GM15510 (cell line): ENCODE measurements around the gene CCDC66.

ENCODE experiments used
- POLR2A ChIP-seq: IDR thresholded peaks from 3 replicates; pipeline ENCODE4 v1.6.1; 2011; ENCODE audit warnings: borderline replicate concordance; ENCODE audit not compliant: insufficient read length; ENCODE audit errors: extremely low read depth

CCDC66 gene

GRCh38 chr3:56556908-56557830 lies at the start of gene CCDC66:
Gene CCDC66, plus strand, starts transcription at chr3:56557175. Its CDS starts 68 bp downstream, at chr3:56557243.
- TF ChIP-seq POLR2A: peak; percentile 90

DNA sequence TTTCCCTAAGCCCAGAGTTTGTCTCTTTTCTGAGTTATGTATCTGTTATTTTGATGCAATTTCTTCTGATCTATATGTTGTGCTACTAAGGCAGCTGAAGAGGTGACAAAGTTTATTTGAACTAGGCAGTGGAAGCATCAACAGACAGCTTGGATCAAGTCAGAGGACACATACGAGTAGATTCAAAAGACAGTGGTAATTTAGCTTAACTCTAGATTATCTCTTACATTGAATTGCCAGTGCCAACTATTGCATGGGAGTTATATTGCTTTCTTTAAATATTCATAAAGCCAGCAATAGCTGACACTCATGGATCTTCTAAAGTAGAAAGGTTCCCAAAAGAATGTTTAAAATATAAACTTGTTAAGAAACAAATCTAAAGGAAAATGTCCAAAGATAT lies 37.3 kb upstream of the CCDC66 start:
- no peak for TF ChIP-seq POLR2A

- TF ChIP-seq POLR2A: no peak
These were observed 34.6 kb upstream of the CCDC66 start for GRCh38 chr3:56522374-56522773.

DNA sequence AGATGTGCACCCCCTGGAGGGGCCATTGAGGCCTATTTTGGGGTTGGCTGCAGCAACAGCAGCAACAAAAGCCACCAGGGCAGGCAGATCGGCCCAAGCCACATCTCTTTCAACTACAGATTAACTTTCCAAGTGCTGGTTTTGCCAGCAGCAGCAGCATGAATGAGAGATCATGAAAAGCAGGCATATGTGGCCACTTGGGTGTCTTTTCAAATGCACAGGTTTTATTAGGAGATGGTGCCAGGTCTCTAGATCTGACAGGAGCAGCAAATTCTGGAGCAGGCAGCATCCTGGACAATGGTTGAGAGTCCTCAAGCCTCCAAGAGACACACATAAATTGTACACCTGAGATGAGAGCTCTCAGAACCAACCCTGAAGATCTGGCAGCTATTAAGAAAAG lies 31.7 kb upstream of the CCDC66 start:
- no peak for TF ChIP-seq POLR2A

DNA sequence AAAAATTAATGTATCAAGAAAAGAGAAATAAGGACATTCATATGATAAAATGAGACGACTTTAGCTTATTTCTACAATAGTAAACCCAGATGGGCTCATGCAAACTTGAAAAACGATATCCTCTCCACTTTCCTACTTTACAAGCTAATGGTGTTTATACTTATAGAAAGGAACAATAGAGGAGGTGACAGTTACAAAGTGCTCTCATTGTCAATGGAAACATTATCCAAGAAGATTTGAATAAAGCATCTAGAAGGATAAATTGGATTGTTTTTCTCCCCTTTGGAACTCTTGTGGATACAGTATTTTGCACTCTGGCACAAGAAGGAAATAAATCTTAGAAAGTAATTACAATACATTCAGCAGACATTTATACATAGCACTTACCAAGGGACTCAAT lies 20.2 kb upstream of the CCDC66 start:
- TF ChIP-seq POLR2A: no peak

- no peak for TF ChIP-seq POLR2A
These were observed 9.5 kb upstream of the CCDC66 start for GRCh38 chr3:56547486-56547885.

DNA sequence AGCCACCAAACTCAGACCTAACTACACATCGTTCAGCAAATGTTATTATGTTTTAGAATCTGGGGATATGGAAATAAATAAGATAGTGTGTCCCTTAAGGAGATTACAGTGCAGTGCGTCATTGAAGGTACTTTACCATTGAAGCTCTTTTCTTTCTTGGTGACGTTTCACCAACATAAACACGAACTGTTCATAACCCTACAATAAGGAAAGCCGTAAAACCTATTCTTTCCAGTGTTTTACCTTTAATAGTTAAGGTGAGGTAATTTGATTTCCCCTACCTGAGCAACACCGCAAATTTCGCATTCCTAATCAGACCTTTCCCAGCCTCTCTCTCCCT lies 826 bp downstream of the CCDC66 start:
- TF ChIP-seq POLR2A: no peak

GRCh38 chr3:56573501-56573900 lies 16.5 kb downstream of the CCDC66 start:
- TF ChIP-seq POLR2A: no peak

DNA sequence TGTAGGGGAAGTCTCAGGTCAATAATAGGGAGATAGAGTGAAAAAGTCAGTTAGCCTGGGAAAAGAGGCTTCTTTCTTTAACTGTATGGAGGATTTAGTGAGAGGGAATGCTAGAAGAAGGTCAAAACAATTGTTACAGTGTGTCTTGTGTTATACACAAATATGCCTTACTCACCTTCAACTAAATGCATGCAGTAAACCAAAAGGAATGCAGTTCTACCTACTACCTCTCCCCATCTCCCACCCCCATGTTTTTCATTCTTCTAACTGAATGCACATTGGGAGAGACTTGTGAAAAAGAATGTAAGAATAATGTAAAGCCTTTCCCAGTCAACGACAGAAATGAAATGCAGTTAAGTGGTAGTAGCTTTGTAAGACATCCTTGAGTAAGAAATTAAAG lies 33.8 kb downstream of the CCDC66 start:
- no peak for TF ChIP-seq POLR2A

GRCh38 chr3:56591262-56591661 lies 34.3 kb downstream of the CCDC66 start:
- no peak for TF ChIP-seq POLR2A

GRCh38 chr3:56593455-56594158 lies 36.6 kb downstream of the CCDC66 start:
- no peak for TF ChIP-seq POLR2A

- TF ChIP-seq POLR2A: no peak
These were observed 39.2 kb downstream of the CCDC66 start for GRCh38 chr3:56595975-56596840.

DNA sequence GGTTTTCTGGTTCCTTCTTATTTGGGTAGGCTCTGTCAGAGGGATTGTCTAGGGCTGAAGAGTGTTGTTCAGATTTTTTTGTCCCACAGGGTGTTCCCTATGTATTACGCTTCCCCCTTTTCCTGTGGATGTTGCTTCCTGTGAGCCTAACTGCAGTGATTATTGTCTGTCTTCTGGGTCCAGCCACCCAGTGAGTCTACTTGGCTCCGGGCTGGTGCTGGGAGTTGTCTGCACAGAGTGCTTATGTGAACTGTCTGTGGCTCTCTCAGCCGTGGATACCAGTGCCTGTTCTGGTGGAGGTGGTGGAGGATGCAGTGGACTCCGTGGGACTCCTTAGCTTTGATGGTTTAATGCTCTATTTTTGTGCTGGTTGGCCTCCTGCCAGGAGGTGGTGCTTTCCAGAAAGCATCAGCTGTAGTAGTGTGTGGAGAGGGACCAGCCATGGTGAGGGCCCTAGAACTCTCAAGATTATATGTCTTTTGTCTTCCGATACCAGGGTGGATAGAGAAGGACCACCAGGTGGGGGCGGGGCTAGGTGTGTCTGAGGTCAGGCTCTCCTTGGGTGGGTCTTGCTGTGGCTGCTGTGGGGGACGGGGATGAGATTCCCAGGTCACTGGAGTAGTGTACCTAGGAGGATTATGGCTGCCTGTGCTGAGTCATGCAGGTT lies 53.8 kb downstream of the CCDC66 start:
- TF ChIP-seq POLR2A: no peak

DNA sequence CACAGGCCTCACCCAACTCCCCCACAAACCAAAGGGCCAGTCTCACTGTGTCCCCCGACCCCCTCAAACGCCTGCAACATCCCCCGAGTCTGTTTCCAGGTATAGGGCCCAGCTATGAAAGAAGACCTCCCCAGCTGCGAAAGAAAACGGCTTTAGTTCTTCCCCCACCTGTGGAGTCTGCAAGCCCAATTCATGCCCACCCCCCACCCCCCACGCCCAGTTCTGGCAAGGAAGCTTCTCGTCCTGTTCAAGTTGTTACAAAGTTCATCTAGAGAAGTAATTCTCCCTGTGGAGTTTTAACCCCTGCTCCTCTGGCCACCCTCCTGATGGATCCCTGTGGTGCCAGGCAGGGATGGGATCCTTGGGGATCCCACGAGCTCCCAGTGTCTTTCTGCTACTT lies 54.4 kb downstream of the CCDC66 start:
- TF ChIP-seq POLR2A: no peak
